ENCODE measurements around the gene EMC8. TPM values are rescaled to one million over a fixed set of nuclear protein-coding genes. Genes with fewer than 3 reads are reported as not detected.

Gene EMC8
- total RNA-seq, 4 donors from 2014 or later: 14.1 to 63.1 (median 21.8) TPM

- TF ChIP-seq CTCF (IDR thresholded peaks at IDR 0.05; ENCODE audit: low read depth): no peak
Measured at GRCh38 chr16:85746460-85747215, 52.7 kb downstream of the EMC8 start.

GRCh38 chr16:85738923-85739715 lies 60.2 kb downstream of the EMC8 start:
- no peak for TF ChIP-seq CTCF (IDR thresholded peaks at IDR 0.05; ENCODE audit: low read depth)

- no peak for TF ChIP-seq CTCF (IDR thresholded peaks at IDR 0.05; ENCODE audit: low read depth)
Measured at GRCh38 chr16:85736921-85737320, 62.4 kb downstream of the EMC8 start.

GRCh38 chr16:85735946-85736345 lies 63.4 kb downstream of the EMC8 start:
- no peak for TF ChIP-seq CTCF (IDR thresholded peaks at IDR 0.05; ENCODE audit: low read depth)

GRCh38 chr16:85735225-85735635 lies 64.1 kb downstream of the EMC8 start:
- no peak for TF ChIP-seq CTCF (IDR thresholded peaks at IDR 0.05; ENCODE audit: low read depth)

- no peak for TF ChIP-seq CTCF (IDR thresholded peaks at IDR 0.05; ENCODE audit: low read depth)
Measured at GRCh38 chr16:85734311-85735017, 64.9 kb downstream of the EMC8 start.

- TF ChIP-seq CTCF (IDR thresholded peaks at IDR 0.05; ENCODE audit: low read depth): no peak
Measured at GRCh38 chr16:85733839-85734170, 65.5 kb downstream of the EMC8 start.

Measured in subcutaneous adipose tissue (tissue), 4 donors.